GM19455 (cell line): ENCODE data around the gene RORC.

Experiments
- ATAC-seq: cut with Tn5 transposase; IDR thresholded peaks from one replicate; pipeline ENCODE4 v1.9.1; 2021; ENCODE audit not compliant: unreplicated experiment

RORC gene

DNA sequence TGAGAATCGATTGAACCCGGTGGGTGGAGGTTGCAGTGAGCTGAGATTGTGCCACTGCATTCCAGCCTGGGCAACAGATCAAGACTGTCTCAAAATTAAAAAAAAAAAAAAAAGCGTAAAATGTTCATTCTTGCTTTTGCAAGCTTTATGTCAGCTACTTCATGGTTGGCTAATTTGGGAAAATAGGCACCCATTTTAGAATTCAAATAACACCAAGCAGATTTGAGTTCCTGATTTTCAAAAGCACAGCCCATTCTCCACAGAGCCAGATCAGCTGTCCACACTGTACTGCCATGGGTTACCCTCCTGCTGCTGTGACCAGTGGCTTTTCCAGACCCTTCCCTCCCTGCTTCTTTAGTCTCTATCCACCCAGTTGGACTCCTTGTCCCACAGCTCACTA lies 17.5 kb upstream of the RORC start:
- ATAC-seq: no peak

DNA sequence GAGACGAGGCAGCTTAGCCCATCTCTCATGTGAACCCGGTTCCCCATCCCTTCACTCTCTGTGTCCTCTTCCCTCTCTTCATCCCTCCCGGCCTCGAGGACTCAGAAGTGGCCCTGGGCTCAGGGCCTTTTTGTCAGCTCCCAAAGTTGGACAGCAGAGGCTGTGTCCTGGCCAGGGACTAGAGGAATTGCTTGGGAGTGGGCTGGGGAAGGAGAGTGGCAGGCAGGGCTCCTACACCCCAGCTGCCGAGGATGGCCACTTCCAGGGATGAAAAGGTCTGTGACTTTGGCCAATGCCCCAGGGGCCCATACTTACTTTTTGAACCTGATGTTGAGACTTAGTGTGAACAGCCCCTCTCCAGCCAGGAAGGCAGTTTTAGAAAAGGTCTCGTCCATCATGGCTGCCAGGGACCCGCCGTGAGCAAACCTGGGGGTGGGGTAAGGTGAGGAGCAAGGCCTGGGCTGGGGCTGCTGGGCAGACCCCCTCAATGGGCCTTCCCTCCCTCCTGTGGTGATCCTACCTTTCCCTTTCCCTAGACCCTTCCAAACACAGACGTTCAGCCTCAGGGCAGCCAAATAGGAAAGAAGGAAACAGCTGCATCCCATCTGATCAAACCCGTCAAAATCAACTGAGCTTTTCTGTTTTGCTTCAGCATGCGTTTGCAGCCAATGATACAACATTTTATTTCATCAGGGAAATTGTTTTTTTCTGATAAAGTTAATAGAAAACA lies 16.4 kb upstream of the RORC start:
- no peak for ATAC-seq

DNA sequence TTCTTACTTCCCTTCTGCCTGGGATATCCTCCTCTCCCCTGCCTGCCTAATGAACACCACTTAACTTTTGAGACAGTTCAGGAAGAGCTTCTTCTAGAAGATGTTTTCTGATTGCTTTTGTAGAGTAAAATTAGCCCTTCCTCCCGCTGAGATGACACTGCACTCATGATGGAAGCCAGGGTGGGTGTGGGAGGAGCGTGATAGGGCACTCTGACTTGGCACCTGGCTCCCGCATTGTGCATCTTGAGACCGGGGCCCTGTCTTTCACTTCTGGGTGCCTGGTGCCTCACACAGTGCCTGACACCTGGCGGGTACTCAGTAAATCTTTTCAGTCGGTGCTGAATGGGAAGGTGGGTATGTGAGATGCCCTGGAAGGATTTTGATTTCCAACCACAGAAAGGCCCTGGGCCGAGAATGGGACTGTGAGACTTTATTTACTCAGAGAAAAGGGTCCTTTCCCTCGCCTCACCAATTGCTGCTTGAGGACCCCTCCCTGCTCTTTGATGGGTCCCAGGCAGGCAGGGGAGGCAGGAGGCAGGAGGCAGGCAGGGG lies 15.2 kb upstream of the RORC start:
- ATAC-seq: no peak

DNA sequence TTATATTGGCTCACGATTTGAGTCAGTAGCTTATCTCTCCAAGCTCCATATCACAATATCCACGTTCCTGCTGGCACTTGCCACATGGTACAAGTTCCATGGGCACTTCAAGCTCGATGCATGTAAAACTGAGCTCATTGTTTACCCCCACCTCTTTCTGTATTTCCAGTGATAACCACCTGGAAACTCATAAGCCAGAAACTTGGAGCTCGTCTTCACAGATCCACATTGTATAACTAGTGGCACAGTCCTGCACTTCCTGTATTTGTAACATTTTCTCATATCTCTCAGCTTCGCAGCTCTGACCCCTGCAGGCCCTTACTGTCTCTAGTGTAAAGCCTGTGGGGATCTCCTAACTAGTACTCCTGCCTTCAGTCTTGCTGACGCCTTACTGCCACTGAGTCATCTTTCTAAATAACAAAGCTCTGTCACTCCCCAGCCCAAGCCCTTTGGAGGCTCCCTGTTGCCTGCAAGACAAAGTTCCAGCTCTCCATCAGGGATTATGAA lies 14.5 kb upstream of the RORC start:
- ATAC-seq: no peak

DNA sequence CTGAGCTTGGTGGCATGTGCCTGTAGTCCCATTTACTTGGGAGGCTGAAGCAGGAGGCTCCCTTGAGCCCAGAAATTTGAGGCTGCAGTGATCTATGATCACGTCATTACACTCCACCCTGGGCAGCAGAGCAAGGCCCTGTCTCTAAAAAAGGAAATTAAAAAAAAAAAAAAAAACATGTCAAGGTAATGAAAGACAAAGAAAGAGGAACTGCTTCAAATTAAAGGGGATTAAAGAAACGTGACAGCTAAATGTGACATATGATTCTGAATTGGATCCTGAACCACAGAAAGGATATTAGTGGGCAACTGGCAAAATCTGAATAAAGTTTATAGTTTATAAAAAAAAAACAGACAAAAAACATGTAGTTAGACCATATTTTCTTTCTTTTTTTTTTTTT lies 11.8 kb upstream of the RORC start:
- no peak for ATAC-seq

DNA sequence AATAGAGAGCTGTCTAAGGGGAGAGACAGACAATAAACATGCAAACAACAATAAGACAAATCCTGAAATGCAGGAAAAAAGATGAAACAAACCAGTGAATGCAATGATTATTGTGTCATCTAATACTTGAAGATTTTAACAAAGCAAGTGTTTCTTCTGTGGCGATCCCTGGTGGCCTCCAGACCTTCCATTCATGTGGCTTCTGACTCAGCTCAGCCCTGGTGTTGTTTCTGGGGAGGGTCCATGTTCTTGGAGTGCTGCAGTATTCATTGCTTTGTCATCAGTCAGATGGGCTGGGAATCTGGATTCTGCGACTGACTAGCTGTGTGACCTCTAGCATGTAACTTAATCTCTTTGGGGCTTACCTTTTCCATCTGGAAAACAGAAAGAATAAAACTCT lies 9.5 kb upstream of the RORC start:
- ATAC-seq: no peak

DNA sequence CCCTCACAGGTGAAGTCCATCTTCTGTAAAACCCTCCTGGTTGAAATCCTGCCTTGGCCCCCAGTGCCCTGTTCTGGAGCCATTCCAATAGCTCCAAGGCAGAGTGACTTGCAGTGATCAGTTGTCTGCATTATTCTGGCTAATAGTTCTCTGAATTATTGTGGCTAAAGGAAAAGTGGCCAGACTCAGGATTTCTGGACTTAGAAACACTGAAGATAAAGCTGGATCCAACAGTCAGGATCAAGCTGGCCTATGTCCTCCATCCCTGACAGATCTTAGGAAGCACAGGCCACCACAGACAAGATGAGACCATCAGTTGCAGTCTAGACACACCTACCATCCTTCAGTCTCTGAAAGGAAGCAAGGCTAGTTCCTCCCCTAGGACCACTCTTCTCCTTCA lies 8.8 kb upstream of the RORC start:
- no peak for ATAC-seq

DNA sequence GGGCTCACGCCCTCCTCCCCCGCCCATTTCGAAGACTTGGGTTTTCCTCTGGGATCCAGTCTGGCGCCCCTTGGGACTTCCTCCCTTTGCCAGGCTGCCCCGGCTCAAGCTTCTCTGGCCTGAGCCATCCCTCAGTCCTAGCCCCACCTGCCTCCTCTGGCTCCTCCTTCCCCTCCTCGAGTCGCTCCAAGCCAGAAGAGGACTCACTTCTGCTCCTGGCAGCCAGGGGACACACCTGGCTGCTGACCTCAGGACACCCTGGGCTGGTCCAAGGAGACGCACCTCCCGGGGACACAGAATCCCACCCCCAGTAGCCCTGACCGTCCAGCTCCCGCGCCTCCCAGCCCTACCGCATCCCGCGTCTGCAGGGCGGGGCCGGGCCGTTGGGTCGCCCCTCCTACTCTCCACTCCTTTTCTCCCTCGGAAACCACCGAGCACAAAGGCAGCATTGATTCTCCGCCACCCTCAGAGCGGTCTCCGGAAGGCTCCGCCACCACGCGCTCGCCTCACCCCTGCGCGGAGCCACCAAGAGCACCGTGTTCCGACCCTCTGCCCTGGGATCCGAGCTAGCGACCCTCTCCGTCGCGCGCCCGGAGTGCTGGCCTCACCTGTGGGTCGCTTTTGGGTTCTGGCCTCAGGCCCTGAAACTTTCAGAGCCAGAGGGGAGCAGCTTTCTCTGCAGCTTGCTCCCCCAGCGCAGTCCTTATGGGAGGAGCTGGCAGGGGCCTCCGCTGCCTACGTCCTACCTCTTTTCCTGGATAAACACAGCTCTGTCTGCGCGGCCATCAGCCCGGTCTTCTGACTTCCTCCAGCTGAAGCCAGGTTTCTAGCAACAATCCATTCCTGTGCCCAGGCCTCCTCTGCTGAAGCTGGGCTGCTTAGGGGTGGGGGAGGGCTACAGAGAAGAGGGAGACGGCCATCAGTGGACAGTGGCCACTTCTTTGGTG lies 8.1 kb upstream of the RORC start, which contains the start of gene C2CD4D:
Gene C2CD4D (minus strand): TSS at position 364 of the 947 bp plus-strand sequence. CDS start 831 bp downstream, outside the sequence.
- ATAC-seq: no peak

DNA sequence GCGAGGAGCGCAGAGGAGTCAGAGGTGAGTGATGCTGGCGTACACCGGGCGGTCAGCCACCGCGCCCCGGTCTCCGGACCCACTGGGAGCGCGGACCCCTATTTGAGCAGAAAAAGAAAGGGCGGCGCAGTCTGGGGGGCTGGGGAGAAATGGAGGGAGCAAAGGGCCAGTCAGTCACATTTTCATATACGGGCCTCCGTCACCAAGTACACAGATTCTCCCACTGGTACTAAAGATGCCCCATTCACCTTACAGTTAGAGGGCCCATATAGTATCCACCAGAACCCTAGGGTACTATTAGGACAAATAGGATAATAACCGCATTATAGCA lies 7.4 kb upstream of the RORC start:
- ATAC-seq: no peak

DNA sequence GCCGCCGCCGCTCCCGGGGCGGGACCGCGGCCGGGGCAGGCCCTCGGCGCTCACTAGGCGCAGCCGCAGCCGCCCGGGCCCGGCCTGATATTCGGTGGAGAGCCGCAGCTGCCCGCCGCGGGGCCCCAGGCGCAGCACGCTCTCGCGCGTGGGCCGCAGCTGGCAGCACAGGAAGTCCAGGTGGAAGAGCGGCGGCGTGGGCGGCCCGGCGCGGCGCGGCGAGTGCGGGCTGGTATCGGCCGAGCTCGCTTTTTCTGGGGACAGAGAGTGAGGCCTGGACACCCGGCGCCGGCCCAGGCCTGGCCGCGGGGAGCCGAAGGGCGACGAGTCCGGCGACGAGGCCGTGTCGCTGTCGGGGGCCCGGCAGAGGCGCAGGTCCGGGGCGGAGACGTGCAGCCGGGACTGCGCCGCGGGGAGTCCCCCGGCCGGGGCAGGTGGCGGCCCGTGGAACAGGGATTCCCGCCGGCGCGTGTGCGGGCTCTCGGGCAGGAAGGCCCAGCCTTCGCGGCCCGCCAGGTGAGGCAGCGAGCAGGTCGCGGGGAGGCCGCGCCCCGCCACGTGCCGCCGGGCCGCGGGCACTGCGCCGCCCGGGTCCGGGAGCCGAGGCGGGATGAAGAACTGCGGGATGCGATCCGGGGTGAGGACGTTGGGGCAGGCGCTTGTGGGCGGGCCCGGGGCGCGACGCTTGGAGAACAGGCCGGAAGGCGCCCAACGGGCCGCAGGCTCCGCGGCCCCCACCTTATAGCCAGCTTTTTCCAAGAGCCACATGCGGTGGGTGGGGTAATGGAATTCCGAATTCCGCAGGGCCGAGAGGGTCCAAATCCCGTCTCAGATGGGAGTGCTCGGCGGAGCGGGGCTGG lies 6.8 kb upstream of the RORC start:
- no peak for ATAC-seq

DNA sequence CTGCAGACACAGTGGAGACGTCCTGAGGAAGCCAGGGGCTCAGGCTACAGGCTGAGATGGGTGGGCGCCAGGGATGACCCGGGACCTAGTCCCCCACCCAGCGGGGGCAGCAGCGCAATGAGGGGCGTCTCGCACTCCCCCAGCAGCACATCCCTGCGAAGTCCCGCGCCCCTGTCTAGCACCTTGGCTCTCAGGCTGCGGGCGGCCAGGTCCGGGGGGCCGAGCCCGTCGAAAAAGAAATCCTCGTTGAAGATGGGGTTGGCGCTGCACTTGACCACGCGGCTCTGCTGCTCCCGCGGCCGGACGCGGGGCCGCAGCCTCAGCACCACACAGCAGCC lies 6.3 kb upstream of the RORC start:
- ATAC-seq: no peak

DNA sequence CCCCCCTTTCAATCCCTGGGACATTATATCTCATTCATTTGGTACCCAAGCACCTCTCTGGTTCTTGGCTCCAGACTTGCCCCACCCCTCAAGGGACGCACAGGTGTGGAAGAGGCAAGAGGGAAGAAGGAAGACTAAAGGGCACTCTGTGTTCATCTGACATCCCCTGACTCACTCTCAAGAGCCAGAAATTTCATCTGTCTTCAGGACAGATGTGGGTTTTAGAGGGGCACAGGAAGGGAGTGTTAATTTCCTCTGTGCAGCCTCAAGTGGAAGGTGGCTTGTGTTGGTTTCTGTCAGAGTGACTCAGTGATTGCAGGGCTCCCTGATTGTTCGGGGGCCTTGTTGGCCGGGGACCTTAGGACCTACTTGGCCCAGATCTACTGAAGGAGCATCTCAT lies 5.6 kb upstream of the RORC start:
- no peak for ATAC-seq

DNA sequence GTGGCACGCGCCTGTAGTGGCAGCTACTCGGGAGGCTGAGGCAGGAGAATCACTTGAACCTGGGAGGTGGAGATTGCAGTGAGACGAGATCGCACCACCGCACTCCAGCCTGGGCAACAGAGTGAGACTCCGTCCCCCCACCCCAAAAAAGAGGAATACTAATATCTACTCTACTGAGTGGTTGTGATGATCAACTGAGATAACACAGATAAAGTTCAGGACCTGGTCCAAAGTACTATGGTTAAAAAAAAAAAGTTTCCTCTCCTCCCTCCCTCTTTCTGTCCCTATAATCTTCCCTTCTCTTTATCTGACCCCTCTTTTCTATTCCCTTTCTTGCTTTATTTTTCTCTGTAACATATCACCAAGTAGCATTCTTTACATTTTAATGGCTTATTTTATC lies 4.0 kb upstream of the RORC start:
- ATAC-seq: no peak

DNA sequence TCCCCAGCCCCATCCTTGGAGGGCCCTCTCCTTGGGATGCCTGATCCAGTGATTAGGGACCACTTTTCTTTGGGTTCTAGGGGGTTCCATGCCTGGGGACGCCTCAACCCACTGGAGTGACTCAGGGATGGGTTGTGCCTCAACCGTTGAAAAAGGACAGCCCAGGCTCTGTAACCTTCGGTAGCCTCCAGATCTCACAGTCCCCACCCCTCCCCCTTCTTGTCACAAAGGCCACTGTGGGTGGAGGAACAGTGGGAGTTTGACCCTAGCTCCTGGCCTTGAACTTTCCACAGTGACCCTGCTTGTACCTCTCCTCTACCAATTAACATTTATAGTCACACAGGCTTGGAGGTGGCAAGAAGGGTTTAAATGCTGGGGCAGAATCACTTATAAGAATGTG lies 2.6 kb upstream of the RORC start:
- ATAC-seq: no peak

DNA sequence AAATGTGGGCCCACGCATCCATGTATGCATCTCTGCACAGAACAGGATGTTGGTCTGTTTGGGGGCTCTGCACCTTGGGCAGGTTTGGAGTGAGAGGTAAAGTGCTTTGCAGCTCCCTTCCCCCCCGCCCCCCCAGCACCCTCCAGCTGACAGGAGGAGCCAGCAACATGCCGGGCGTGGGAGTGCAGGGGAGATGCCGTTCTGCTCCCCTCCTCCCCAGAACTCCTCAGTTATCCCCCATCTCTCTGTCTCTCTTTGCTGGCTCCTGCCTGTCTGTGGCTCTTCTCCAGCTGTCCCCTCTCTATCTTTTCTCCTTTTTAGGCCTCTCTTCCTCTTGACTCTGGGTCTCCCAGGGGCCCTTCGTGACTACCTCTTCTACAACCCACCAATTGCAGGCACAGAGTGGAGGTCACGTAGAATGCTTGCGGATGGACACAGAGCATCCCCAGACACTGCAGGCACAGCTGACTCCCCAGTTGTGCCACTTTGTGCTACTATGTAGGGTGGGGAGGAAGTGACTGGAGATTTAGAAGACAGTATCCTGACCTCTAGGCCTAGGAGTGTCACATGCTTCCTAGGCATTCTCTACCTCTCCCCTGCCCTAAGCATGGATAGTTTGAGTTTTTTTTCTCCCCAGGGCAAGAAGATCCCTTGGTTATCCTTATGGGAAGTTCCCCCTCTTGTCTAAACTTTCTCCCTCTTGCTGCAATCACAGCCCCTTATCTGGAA lies 1.7 kb upstream of the RORC start:
- ATAC-seq: no peak

DNA sequence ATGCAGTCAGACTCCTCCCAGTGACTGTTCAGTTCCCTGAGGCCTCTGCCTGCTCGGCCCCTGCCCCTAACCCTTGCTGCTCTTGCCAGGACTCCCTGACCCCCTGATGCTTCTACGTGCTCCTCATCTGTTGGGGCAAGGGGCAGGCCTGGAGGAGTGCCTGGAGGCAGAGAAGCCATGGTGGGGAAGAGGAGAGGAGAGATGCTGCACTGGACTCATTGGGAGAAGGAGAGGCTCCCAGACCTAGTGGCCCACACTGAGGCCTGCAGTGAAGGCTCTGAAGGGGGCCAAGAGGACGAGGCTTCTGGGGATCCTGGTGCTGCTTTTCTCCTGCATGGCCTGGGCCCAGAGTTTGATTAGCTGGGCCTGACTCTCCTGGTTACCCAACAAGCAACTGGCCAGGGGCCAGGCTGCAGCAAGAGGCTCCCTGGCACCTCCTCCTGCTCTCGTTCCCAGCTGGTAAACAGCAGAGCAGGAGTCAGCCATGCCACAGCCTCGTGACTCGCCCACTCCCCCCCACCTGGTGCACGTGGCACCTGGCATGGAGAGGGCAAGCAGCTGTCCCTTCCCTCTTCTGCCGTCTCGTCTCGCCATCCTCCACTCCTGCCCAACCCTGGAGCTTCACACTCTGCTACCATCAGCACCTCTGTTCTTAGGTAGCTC lies 847 bp upstream of the RORC start:
- no peak for ATAC-seq

DNA sequence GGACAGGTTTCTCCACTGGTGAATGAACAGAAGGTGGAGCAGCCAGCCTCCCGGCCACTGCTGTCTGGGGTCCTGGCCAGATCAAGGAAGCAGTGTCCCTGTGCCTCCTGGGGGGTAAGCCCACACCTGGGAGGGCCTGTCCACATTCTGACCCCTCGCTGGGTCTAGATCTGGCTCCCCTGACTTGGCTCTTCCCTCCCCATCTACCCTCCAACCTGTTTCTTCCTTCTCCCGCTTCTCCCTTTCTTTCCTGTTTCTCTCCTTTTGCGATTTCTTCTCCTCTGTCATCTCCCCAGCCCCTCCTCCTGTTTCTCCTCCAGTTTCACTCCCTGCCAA lies 378 bp downstream of the RORC start:
- no peak for ATAC-seq

DNA sequence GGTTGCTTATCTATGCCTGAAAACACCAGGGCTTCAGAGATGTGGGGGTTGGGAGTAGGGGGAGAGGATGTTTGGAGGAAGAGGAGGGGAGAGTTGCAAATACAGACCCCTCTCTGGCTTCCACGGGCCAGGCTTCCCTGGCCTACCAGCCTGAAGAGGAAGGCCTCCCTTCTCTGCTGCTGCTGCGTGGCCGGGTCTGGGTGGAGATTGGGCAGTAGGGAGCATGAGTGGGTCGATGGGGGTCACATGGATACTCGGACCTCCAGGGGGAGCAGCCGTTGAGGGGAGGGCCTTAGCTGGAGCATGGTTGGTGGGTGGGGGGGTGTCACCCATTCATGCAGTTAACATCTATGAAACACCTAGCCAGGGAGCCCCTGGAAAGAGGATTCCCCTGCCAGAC lies 1.5 kb downstream of the RORC start:
- no peak for ATAC-seq

DNA sequence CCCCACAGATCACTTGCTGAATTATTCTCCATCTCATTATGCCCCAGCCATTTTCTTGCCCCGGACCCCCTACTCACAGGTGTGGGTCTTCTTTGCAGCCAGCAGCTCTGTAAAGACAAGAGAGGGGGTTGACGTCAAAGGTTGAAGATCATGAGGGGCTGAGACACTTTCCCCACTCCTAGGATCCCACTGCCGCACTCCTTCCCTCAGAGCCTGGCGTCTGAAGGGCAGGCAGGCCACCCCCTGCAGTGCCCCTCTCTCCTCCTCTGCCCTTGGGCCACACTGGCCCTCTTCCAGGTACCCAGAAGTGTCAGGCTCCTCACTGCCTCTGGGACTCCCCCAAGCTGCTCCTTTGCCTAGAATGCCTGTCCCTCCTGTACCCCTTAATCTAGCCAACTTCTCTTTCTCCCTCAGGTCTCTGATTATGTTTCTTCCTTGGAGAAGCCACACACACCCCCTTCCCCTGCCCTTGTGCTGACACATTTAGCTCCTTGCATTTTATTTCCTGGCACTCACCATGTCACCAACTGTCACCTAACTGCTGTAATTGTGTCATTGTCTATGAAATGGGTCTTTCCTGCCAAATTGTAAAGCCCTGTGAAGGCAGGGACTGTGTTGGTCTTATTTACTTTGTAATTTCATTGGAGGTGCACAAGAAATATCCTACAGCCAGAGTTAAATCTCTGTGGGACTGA lies 2.1 kb downstream of the RORC start:
- ATAC-seq: no peak
